DOHH2 (cell line): Measurements from ENCODE around the gene SRA1.

ENCODE experiments used
- H3F3A ChIP-seq: fragments of 200-600 bp; sonication (generic), shearing (Covaris generic); 2 replicates; pipeline ENCODE4 v1.6.0; 2016; ENCODE audit warnings: antibody characterized with exemption, mild to moderate bottlenecking; ENCODE audit not compliant: control insufficient read depth, insufficient read depth
- H3K27ac ChIP-seq: fragments of 200-600 bp; sonication (generic); 2 replicates; pipeline ENCODE4 v1.5.1; 2014; ENCODE audit warnings: low read depth, mild to moderate bottlenecking, low read length, moderate library complexity
- H3K27me3 ChIP-seq: fragments of 200-600 bp; sonication (generic); 2 replicates; pipeline ENCODE4 v1.6.1; 2014; ENCODE audit warnings: mild to moderate bottlenecking, low read length, mixed read lengths; ENCODE audit not compliant: control insufficient read depth
- H3K36me3 ChIP-seq: fragments of 200-600 bp; sonication (generic); 2 replicates; pipeline ENCODE4 v1.6.1; 2014; ENCODE audit warnings: mild to moderate bottlenecking, low read length, moderate library complexity, mixed read lengths; ENCODE audit not compliant: control insufficient read depth
- H3K4me1 ChIP-seq: fragments of 200-600 bp; sonication (generic); 2 replicates; pipeline ENCODE4 v1.6.1; 2014; ENCODE audit warnings: mild to moderate bottlenecking, low read length, mixed read lengths; ENCODE audit not compliant: control insufficient read depth
- H3K4me2 ChIP-seq: fragments of 200-600 bp; sonication (generic); 2 replicates; pipeline ENCODE4 v1.6.0; 2014; ENCODE audit warnings: mild to moderate bottlenecking, low read length, moderate library complexity
- H3K4me3 ChIP-seq: fragments of 200-600 bp; sonication (generic); 2 replicates; pipeline ENCODE4 v1.5.1; 2014; ENCODE audit warnings: mild to moderate bottlenecking, low read length, mixed read lengths
- H3K79me2 ChIP-seq: fragments of 200-600 bp; sonication (generic); 2 replicates; pipeline ENCODE4 v1.6.1; 2014; ENCODE audit warnings: mild to moderate bottlenecking, low read length, mixed read lengths; ENCODE audit not compliant: control insufficient read depth
- H3K9me2 ChIP-seq: fragments of 200-600 bp; sonication (generic); replicated peaks from 2 replicates; pipeline ENCODE4 v1.6.1; 2014; ENCODE audit warnings: mild to moderate bottlenecking, low read length, mixed read lengths; ENCODE audit not compliant: control insufficient read depth
- H3K9me3 ChIP-seq: fragments of 200-600 bp; sonication (generic); 2 replicates; pipeline ENCODE4 v1.6.1; 2014; ENCODE audit warnings: antibody characterized with exemption, low read length, mixed read lengths; ENCODE audit not compliant: control insufficient read depth, insufficient read depth
- H4K20me1 ChIP-seq: fragments of 200-600 bp; sonication (generic); 2 replicates; pipeline ENCODE4 v1.6.0; 2014; ENCODE audit warnings: low read depth, mild to moderate bottlenecking, antibody characterized with exemption, low read length, moderate library complexity; ENCODE audit not compliant: control insufficient read depth, insufficient read depth
- EZH2phosphoT487 ChIP-seq: fragments of 200-600 bp; sonication (generic); IDR thresholded peaks from 2 replicates; pipeline ENCODE4 v1.6.1; 2017; ENCODE audit warnings: borderline replicate concordance, mild to moderate bottlenecking, antibody characterized with exemption, low read length, moderate library complexity, mixed read lengths
- TF ChIP-seq, protein P1 (sequence below): fragments of 200-600 bp; sonication (generic); IDR thresholded peaks from one replicate; pipeline ENCODE4 v1.5.1; 2014; ENCODE audit warnings: antibody characterized with exemption, mild to moderate bottlenecking, low read depth, low read length; ENCODE audit not compliant: poor library complexity, severe bottlenecking

Gene SRA1

DNA sequence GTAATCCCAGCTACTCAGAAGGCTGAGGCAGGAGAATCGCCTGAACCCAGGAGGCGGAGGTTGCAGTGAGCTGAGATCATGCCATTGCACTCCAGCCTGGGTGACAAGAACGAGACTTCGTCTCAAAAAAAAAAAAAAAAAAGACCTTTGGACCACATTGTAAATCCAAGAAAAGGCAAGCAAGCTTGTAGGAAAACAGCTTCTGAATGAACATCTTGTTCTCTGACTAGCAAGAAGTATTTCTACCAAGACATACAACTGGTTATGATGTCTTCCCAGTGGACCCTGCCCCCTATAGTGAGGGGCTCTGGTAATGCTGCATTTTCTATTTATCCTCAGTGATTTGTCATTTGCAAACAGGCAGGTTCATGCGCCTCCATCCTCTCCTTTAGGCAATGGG is 14.3 kb downstream of the SRA1 start:
- H3K27ac ChIP-seq = no peak overlapping the region
- no peak for TF ChIP-seq EZH2phosphoT487
- TF ChIP-seq, protein P1, sequence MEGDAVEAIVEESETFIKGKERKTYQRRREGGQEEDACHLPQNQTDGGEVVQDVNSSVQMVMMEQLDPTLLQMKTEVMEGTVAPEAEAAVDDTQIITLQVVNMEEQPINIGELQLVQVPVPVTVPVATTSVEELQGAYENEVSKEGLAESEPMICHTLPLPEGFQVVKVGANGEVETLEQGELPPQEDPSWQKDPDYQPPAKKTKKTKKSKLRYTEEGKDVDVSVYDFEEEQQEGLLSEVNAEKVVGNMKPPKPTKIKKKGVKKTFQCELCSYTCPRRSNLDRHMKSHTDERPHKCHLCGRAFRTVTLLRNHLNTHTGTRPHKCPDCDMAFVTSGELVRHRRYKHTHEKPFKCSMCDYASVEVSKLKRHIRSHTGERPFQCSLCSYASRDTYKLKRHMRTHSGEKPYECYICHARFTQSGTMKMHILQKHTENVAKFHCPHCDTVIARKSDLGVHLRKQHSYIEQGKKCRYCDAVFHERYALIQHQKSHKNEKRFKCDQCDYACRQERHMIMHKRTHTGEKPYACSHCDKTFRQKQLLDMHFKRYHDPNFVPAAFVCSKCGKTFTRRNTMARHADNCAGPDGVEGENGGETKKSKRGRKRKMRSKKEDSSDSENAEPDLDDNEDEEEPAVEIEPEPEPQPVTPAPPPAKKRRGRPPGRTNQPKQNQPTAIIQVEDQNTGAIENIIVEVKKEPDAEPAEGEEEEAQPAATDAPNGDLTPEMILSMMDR = no peak
- no peaks in the 10 kb centered on the region for H3K79me2 ChIP-seq
- H3K4me3 ChIP-seq = no peak overlapping the region
- H3F3A ChIP-seq = peaks cover 7% of the 10 kb centered on the region
- H4K20me1 ChIP-seq = no peaks in the 10 kb centered on the region
- H3K9me3 ChIP-seq = no peaks in the 10 kb centered on the region
- H3K4me2 ChIP-seq = no peak overlapping the region
- H3K4me1 ChIP-seq = peaks cover 12% of the 10 kb centered on the region
- H3K36me3 ChIP-seq = peaks cover 53% of the 10 kb centered on the region
- no peaks in the 10 kb centered on the region for H3K27me3 ChIP-seq
- H3K9me2 ChIP-seq = no peaks in the 10 kb centered on the region

DNA sequence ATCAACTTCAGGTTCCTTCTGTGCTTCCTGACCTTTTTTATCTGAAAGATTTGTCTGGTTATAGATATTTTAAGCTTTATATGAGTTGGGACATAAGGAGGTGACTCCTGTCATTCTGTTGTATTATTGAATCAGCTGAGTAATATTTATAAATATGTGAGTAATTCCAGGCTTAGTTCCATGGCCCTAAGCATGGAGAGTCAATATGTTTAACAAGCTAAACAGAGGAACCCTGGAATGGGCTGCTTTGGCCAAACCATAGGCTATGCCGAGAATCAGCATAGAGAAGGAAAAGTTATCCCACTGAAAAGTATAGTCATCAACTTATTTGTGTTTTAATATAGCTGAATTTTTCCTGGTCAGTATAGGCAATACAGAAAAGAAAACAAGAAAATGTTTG is 17.0 kb downstream of the SRA1 start:
- H3K9me2 ChIP-seq = no peaks in the 10 kb centered on the region
- H3K4me2 ChIP-seq = no peak overlapping the region
- no peaks in the 10 kb centered on the region for H3K4me1 ChIP-seq
- no peaks in the 10 kb centered on the region for H3F3A ChIP-seq
- TF ChIP-seq EZH2phosphoT487 = no peak
- TF ChIP-seq, protein P1 = no peak
- H3K4me3 ChIP-seq = no peak overlapping the region
- H3K27ac ChIP-seq = no peak overlapping the region
- no peaks in the 10 kb centered on the region for H3K9me3 ChIP-seq
- no peaks in the 10 kb centered on the region for H4K20me1 ChIP-seq
- H3K79me2 ChIP-seq = no peaks in the 10 kb centered on the region
- H3K27me3 ChIP-seq = no peaks in the 10 kb centered on the region
- H3K36me3 ChIP-seq = peaks cover 75% of the 10 kb centered on the region

DNA sequence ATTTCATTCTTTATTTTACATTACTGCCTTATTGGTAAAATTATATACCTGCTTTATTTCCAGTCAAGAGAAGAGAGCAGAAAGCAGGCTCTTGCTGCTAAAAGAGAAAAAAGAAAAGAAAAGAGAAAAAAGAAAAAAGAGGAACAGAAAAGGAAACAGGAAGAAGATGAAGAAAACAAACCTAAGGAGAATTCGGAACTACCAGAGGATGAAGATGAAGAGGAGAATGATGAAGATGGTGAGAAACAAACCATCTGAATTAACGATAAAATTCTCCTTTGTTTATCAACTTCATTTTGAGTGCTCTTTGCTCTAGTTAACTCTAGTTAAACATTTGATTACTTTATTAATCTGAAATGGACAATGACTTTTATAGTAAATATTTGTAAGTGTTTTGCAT is 33.3 kb downstream of the SRA1 start:
- H3K9me2 ChIP-seq = no peaks in the 10 kb centered on the region
- H3K27ac ChIP-seq = no peak overlapping the region
- no peaks in the 10 kb centered on the region for H3K9me3 ChIP-seq
- 0 out of 2 replicates have a peak, but pooled peaks cover 6% of the 10 kb centered on the region for H3K4me1 ChIP-seq
- no peak overlapping the region for H3K4me2 ChIP-seq
- H3K36me3 ChIP-seq = peaks cover 55% of the 10 kb centered on the region
- no peaks in the 10 kb centered on the region for H3K79me2 ChIP-seq
- no peaks in the 10 kb centered on the region for H4K20me1 ChIP-seq
- no peak overlapping the region for H3K4me3 ChIP-seq
- 0 out of 2 replicates have a peak, but pooled peaks cover 5% of the 10 kb centered on the region for H3F3A ChIP-seq
- H3K27me3 ChIP-seq = no peaks in the 10 kb centered on the region
- no peak for TF ChIP-seq EZH2phosphoT487
- TF ChIP-seq, protein P1 = no peak

DNA sequence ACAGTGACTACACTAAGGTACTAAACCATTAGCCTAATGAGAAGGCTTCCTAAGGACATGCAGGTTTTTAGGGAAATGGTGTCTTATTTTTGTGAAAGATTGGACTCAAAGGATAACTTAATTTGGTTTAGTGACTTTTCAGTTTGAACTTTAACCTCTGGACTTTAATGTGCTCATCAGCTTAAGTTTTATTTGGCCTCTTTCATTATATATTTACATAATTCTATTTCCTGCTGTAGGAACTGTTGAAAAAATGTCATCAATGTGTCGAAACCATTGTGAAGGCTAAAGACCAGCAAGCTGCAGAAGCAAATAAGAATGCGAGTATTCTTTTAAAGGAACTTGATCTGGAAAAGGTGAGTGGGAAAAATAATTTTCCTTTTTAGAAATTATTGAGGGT is 44.1 kb downstream of the SRA1 start:
- peaks cover 71% of the 10 kb centered on the region for H3K36me3 ChIP-seq
- H3K9me2 ChIP-seq = no peaks in the 10 kb centered on the region
- no peak overlapping the region for H3K4me3 ChIP-seq
- H3K9me3 ChIP-seq = no peaks in the 10 kb centered on the region
- H3K79me2 ChIP-seq = no peaks in the 10 kb centered on the region
- no peak for TF ChIP-seq EZH2phosphoT487
- TF ChIP-seq, protein P1 = no peak
- H3F3A ChIP-seq = no peaks in the 10 kb centered on the region
- no peak overlapping the region for H3K4me2 ChIP-seq
- no peaks in the 10 kb centered on the region for H3K4me1 ChIP-seq
- no peak overlapping the region for H3K27ac ChIP-seq
- H4K20me1 ChIP-seq = no peaks in the 10 kb centered on the region
- no peaks in the 10 kb centered on the region for H3K27me3 ChIP-seq
